ENCODE measurements around the gene RPTOR.
A peak's percentile ranks its signal among the peaks of the same experiment; 100 is the strongest.

RPTOR gene

GRCh38 chr17:80649200-80649644 lies 104.6 kb downstream of the RPTOR start:
- no peaks in the 10 kb centered on the region for H3K27me3 ChIP-seq
- peaks cover 2% of the 10 kb centered on the region; the same call in 1 of the 2 replicates for H3K9me3 ChIP-seq
- H3K4me3 ChIP-seq (ENCODE audit: low read depth, low read length): no peak overlapping the region
- no peaks in the 10 kb centered on the region; the same call in 1 of the 2 replicates for H3K36me3 ChIP-seq
- TF ChIP-seq CTCF (IDR thresholded peaks at IDR 0.05; ENCODE audit: low read depth, low read length): no peak
- peaks cover 16% of the 10 kb centered on the region for H3K4me1 ChIP-seq
- DNase-seq: no peak

DNA sequence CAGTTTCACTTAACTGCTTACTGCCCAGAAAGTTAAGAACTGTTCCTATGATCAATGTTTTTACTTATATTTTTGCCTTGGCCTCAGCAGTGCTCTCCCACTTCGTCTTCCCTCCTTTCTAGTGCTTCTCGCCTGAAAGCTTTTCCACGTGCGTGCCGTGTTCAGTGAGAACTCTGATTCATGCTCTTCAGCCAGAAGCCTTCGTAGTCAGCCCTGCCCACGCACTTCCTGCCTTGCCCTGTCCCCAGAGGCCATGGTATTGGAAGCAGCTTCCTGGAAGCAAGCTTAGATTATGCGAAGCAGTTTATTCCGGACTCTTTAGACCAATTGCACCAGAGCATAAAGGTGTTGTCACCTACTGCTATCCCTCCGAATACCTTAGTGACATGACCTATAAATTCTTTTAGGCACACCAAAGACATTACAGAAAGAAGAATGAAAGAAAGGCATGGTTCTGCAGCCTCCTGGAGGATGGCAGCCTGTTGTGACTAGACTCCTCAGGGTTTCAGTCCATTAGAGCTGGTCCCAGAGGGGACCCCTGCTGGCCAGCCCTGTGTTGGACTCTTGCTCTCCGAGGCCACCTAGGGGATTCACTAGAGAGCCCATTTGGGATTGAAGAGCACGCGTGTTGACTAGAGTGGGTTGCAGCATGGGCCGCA lies 105.2 kb downstream of the RPTOR start:
- Histone ChIP-seq H3K9me3 (peaks cover 2% of the 10 kb centered on the region; the same call in 1 of the 2 replicates), H3K36me3 (no peaks in the 10 kb centered on the region; the same call in 1 of the 2 replicates), H3K27me3 (no peaks in the 10 kb centered on the region), H3K4me3 (ENCODE audit: low read depth, low read length) (no peak overlapping the region), H3K4me1 (peaks cover 16% of the 10 kb centered on the region)
- peak; percentile 95 for TF ChIP-seq CTCF (IDR thresholded peaks at IDR 0.05; ENCODE audit: low read depth, low read length)
- peak; percentile 74 for DNase-seq

- TF ChIP-seq CTCF (IDR thresholded peaks at IDR 0.05; ENCODE audit: low read depth, low read length): no peak
- peaks cover 2% of the 10 kb centered on the region; the same call in 1 of the 2 replicates for H3K9me3 ChIP-seq
- H3K4me1 ChIP-seq: peaks cover 16% of the 10 kb centered on the region
- no peaks in the 10 kb centered on the region for H3K27me3 ChIP-seq
- no peak for DNase-seq
- H3K36me3 ChIP-seq: no peaks in the 10 kb centered on the region; the same call in 1 of the 2 replicates
- no peak overlapping the region for H3K4me3 ChIP-seq (ENCODE audit: low read depth, low read length)
Observed at GRCh38 chr17:80650331-80650672, 105.7 kb downstream of the RPTOR start.

DNA sequence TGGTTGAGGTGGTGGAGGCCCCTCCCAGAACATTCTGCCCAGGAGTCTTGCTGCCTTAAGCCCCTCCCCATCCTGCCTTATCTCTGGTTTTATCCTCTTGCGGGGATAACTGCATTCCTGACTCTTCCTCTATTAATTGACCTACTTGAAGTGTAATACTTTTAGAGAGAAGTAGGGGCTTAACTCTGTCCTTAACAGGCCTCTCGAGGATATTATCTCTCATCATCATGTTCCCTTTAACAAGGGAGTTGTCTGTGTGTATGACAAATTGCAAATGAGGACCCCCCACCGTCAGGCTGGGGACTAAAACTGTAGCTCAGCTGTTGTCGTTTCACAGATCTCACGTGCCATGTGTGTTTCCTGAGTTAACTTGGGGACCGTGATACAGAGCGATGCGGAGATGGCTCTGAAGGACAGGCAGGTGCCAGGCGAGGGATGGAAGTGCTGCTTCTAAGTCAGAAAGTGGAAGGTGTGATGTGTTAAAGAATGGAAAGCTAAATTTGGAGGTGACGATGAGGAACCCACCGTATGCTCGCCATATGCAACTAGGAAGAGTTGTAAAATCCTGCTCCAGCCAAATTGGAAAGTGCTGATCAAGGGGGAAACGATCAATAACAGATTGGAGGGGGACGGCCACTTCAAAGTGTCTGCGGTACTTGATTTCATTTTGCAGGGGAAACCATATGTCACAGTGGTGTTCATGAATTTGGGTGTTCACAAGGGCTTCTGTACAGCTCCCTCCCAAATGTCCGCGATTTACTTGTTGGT lies 106.3 kb downstream of the RPTOR start:
- no peak for DNase-seq

DNA sequence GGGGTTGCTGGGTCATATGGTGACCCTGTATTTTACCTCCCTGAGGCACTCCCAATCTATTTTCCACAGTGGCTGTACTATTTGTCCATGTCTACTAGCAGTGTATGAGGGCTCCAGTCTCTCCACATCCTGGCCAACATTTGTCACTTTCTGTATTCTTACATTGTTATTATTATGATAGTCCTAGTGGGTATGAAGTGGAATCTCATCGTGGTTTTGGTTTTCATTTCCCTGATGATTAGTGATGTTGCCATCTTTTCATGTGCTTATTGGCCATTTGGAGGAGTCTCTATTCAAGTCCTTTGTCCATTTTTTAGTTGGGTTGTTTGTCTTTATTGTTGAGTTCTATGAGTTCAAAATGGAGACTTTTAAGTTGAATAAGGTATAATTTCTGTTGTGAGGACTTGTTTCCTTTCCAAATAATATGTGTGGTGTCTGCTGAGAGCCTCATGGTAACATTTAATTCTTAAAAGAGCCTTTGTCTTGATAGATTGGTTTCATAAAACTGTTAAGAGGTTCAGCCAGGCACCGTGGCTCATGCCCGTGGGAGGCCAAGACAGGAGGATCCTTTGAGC lies 108.2 kb downstream of the RPTOR start:
- H3K4me3 ChIP-seq (ENCODE audit: low read depth, low read length): no peak overlapping the region
- peaks cover 7% of the 10 kb centered on the region for H3K4me1 ChIP-seq
- H3K27me3 ChIP-seq: no peaks in the 10 kb centered on the region
- H3K36me3 ChIP-seq: no peaks in the 10 kb centered on the region; the same call in 1 of the 2 replicates
- no peak for DNase-seq
- peaks cover 2% of the 10 kb centered on the region; the same call in 1 of the 2 replicates for H3K9me3 ChIP-seq
- no peak for TF ChIP-seq CTCF (IDR thresholded peaks at IDR 0.05; ENCODE audit: low read depth, low read length)

More for the DNA sequence above, 106.3 kb downstream of the RPTOR start:
- Histone ChIP-seq H3K4me3 (ENCODE audit: low read depth, low read length) (no peak overlapping the region), H3K27me3 (no peaks in the 10 kb centered on the region), H3K9me3 (peaks cover 2% of the 10 kb centered on the region; the same call in 1 of the 2 replicates), H3K36me3 (no peaks in the 10 kb centered on the region; the same call in 1 of the 2 replicates), H3K4me1 (peaks cover 10% of the 10 kb centered on the region)
- no peak for TF ChIP-seq CTCF (IDR thresholded peaks at IDR 0.05; ENCODE audit: low read depth, low read length)

Measured in BE2C (cell line).